ENCODE measurements around the gene SERPINA5.
A peak's percentile ranks its signal among the peaks of the same experiment; 100 is the strongest.

The SERPINA5 gene

DNA sequence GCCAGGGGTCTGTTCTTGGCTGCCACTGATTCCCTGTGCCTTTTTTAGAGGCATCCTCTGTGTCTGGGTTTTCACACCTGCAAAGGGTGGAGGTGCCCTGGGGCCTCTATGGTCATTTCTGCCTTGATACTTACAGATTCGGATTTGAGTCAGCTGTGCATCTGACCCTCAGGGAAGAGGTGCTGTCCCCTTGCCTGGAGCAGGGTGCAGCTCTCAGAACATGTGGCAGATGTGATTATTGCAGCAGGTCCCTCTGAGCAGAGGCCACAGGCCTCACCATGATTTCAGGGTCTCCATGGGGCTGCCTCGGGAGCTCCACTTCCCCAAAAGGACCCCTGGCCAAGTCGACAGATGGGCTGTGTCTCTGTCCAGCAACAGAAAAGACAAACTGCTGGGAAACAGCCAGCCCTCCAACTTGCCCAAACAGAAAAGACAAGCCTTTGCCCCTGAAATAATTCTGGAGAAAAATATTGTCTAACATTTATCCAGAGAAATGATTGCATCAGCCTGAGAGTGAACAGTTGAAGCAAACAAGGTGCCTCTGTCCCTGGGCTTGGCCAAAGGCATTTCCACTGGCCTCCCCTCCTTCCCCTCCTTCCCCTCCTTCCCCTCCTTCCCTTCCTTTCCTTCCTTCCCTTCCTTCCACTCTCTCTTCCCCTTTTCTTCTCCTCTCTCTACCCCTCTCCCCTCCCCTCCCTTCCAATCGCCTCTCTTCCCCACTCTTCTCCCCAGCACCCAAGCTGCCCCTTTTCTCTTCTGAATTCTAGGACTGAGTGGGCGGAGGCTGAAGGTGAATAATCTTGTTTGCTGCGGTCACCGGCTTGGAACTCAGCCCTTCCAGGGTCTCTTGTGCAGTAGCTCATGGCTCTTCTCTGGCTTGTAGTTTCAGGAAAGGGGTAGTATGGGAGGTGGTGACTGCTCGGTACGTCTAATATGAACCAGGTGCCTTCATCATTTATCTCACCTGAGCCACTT, 31.6 kb downstream of the SERPINA5 start:
- H3K9me3 ChIP-seq (ENCODE audit: control insufficient read depth, insufficient read depth, low read depth, low read length): no peaks in the 10 kb centered on the region
- CTCF ChIA-PET: interaction anchor here (0.6 to 1.0 kb wide), 2 partner anchors 367 to 486 kb away, joined by 3 read pairs; no protein-coding TSS in a partner anchor
- H3K4me3 ChIP-seq (ENCODE audit: low read depth, low read length): no peak overlapping the region

DNA sequence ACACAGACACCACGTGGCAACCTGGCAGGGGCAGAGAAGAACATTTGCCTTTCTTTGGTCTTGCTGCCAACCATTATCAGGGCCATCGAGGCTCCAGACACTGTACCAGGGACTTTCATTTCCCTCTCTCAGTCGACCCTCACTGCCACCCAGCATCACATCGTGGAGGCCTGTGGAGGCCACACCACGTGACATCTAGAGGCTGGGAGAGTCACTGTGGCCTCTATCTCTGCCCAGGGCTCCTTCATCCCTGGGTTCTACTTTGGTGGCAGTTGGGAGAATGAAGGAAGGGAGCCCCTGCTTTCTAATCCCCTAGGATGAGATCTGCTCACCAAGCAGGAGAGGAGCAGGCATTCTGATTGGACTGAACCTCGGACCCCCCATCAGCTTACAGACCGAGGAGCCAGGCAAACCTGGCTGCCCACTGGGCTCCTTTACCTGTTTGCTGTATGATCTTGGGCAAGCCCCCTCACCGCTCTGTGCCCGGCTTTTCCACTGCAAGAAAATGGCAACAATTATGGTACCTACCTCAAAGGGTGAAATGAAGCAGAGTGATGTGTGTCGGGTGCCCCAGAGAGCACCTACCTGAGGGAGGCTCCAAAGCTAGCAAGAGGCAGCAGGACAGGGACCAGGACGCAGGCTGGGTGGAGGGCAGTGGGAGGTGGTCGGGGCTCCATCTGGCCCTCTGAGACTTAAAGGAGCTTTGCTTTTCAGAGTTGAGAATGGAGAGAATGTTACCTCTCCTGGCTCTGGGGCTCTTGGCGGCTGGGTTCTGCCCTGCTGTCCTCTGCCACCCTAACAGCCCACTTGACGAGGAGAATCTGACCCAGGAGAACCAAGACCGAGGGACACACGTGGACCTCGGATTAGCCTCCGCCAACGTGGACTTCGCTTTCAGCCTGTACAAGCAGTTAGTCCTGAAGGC, 32.8 kb downstream of the SERPINA5 start:
- Histone ChIP-seq H3K4me1 (ENCODE audit: control insufficient read depth, insufficient read depth, low read length) (no peaks in the 10 kb centered on the region), H3K27ac (ENCODE audit: extremely low read depth, low read depth, low read length) (no peak overlapping the region), H3K36me3 (ENCODE audit: control insufficient read depth in 2 of 2, insufficient read depth in 1 of 2, low read length in 2 of 2) (no peaks in the 10 kb centered on the region), H3K9me3 (ENCODE audit: control insufficient read depth, insufficient read depth, low read depth, low read length) (no peaks in the 10 kb centered on the region), H3K4me3 (ENCODE audit: low read depth, low read length) (no peak overlapping the region)
- ChIA-PET CTCF (interaction anchor here (1.0 kb wide), 1 partner anchor 485 kb away, joined by 3 read pairs; no protein-coding TSS in a partner anchor), POLR2A (no interaction called here)
- TF ChIP-seq ZNF654 (tag by site-specific recombination; IDR thresholded peaks at IDR 0.05; ENCODE audit: low read depth) (no peak), ZFHX2 (tag by site-specific recombination; conservative IDR thresholded peaks at IDR 0.05) (no peak), ZBTB48 (tag by site-specific recombination; IDR thresholded peaks at IDR 0.05) (no peak), ZNF114 (tag by site-specific recombination; IDR thresholded peaks at IDR 0.05) (no peak), ZNF548 (tag by site-specific recombination; IDR thresholded peaks at IDR 0.05) (no peak), RBAK (tag by site-specific recombination; IDR thresholded peaks at IDR 0.05) (no peak), ZNF2 (tag by site-specific recombination; IDR thresholded peaks at IDR 0.05) (no peak), ZNF169 (tag by site-specific recombination; IDR thresholded peaks at IDR 0.05) (no peak), ZNF157 (tag by site-specific recombination; IDR thresholded peaks at IDR 0.05) (no peak), ZNF16 (tag by site-specific recombination; IDR thresholded peaks at IDR 0.05; ENCODE audit: low read depth) (no peak)
- TF ChIP-seq, protein P1, sequence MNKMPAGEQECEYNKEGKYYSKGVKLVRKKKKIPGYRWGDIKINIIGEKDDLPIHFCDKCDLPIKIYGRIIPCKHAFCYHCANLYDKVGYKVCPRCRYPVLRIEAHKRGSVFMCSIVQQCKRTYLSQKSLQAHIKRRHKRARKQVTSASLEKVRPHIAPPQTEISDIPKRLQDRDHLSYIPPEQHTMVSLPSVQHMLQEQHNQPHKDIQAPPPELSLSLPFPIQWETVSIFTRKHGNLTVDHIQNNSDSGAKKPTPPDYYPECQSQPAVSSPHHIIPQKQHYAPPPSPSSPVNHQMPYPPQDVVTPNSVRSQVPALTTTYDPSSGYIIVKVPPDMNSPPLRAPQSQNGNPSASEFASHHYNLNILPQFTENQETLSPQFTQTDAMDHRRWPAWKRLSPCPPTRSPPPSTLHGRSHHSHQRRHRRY (tag by site-specific recombination; IDR thresholded peaks at IDR 0.05): no peak
- TF ChIP-seq, protein P2, sequence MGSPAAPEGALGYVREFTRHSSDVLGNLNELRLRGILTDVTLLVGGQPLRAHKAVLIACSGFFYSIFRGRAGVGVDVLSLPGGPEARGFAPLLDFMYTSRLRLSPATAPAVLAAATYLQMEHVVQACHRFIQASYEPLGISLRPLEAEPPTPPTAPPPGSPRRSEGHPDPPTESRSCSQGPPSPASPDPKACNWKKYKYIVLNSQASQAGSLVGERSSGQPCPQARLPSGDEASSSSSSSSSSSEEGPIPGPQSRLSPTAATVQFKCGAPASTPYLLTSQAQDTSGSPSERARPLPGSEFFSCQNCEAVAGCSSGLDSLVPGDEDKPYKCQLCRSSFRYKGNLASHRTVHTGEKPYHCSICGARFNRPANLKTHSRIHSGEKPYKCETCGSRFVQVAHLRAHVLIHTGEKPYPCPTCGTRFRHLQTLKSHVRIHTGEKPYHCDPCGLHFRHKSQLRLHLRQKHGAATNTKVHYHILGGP (tag by site-specific recombination; IDR thresholded peaks at IDR 0.05): no peak

More for the DNA sequence above, 31.6 kb downstream of the SERPINA5 start:
- Histone ChIP-seq H3K4me1 (ENCODE audit: control insufficient read depth, insufficient read depth, low read length) (no peaks in the 10 kb centered on the region), H3K27ac (ENCODE audit: extremely low read depth, low read depth, low read length) (no peak overlapping the region), H3K36me3 (ENCODE audit: control insufficient read depth in 2 of 2, insufficient read depth in 1 of 2, low read length in 2 of 2) (no peaks in the 10 kb centered on the region)
- TF ChIP-seq OVOL3 (tag by site-specific recombination; IDR thresholded peaks at IDR 0.05) (no peak), ZNF654 (tag by site-specific recombination; IDR thresholded peaks at IDR 0.05; ENCODE audit: low read depth) (no peak), ZNF366 (tag by site-specific recombination; conservative IDR thresholded peaks at IDR 0.05) (0 out of 2 replicates have a peak, but pooled peaks have one; percentile 26), ZNF335 (tag by site-specific recombination; conservative IDR thresholded peaks at IDR 0.05) (0 out of 2 replicates have a peak, but pooled peaks have one; percentile 23), ZNF169 (tag by site-specific recombination; IDR thresholded peaks at IDR 0.05) (no peak), ZFHX2 (tag by site-specific recombination; conservative IDR thresholded peaks at IDR 0.05) (peak; percentile 51)
- TF ChIP-seq, protein P3, sequence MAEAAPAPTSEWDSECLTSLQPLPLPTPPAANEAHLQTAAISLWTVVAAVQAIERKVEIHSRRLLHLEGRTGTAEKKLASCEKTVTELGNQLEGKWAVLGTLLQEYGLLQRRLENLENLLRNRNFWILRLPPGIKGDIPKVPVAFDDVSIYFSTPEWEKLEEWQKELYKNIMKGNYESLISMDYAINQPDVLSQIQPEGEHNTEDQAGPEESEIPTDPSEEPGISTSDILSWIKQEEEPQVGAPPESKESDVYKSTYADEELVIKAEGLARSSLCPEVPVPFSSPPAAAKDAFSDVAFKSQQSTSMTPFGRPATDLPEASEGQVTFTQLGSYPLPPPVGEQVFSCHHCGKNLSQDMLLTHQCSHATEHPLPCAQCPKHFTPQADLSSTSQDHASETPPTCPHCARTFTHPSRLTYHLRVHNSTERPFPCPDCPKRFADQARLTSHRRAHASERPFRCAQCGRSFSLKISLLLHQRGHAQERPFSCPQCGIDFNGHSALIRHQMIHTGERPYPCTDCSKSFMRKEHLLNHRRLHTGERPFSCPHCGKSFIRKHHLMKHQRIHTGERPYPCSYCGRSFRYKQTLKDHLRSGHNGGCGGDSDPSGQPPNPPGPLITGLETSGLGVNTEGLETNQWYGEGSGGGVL (tag by site-specific recombination; IDR thresholded peaks at IDR 0.05): peak; percentile 38; the same call in 1 of the 2 replicates
- TF ChIP-seq, protein P4, sequence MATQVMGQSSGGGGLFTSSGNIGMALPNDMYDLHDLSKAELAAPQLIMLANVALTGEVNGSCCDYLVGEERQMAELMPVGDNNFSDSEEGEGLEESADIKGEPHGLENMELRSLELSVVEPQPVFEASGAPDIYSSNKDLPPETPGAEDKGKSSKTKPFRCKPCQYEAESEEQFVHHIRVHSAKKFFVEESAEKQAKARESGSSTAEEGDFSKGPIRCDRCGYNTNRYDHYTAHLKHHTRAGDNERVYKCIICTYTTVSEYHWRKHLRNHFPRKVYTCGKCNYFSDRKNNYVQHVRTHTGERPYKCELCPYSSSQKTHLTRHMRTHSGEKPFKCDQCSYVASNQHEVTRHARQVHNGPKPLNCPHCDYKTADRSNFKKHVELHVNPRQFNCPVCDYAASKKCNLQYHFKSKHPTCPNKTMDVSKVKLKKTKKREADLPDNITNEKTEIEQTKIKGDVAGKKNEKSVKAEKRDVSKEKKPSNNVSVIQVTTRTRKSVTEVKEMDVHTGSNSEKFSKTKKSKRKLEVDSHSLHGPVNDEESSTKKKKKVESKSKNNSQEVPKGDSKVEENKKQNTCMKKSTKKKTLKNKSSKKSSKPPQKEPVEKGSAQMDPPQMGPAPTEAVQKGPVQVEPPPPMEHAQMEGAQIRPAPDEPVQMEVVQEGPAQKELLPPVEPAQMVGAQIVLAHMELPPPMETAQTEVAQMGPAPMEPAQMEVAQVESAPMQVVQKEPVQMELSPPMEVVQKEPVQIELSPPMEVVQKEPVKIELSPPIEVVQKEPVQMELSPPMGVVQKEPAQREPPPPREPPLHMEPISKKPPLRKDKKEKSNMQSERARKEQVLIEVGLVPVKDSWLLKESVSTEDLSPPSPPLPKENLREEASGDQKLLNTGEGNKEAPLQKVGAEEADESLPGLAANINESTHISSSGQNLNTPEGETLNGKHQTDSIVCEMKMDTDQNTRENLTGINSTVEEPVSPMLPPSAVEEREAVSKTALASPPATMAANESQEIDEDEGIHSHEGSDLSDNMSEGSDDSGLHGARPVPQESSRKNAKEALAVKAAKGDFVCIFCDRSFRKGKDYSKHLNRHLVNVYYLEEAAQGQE (tag by site-specific recombination; IDR thresholded peaks at IDR 0.05): peak; percentile 37; the same call in 1 of the 2 replicates
- POLR2A ChIA-PET: no interaction called here

All from HEK293 (cell line).